H1 (cell line): ENCODE measurements around the gene SLC5A2. TPM values are rescaled to one million over a fixed set of nuclear protein-coding genes. Genes with fewer than 3 reads are reported as not detected.

Experiments
- ASH2L ChIP-seq: fragments of 200-600, 300-600 bp; sonication (generic); IDR thresholded peaks from one replicate; pipeline ENCODE4 v1.7.1; 2017; ENCODE audit warnings: low read length
- BACH1 ChIP-seq: IDR thresholded peaks from 2 replicates; pipeline ENCODE4 v1.6.1; 2012; ENCODE audit warnings: low read length, improper control_type of control experiment
- BCL11A ChIP-seq, 2 experiments: IDR thresholded peaks; one replicate each; pipeline ENCODE4 v1.6.1; 2011; ENCODE audit warnings: low read depth in 2 of 2, low read length in 2 of 2, mild to moderate bottlenecking in 2 of 2
- CHD7 ChIP-seq: fragments of 300-600 bp; sonication (generic); IDR thresholded peaks from 2 replicates; pipeline ENCODE4 v1.7.1; 2012; ENCODE audit warnings: low read length, moderate library complexity, mild to moderate bottlenecking, inconsistent platforms; ENCODE audit not compliant: insufficient replicate concordance
- GTF2F1 ChIP-seq: IDR thresholded peaks from 2 replicates; pipeline ENCODE4 v1.6.1; 2012; ENCODE audit warnings: low read depth, low read length, improper control_type of control experiment, borderline replicate concordance
- HDAC6 ChIP-seq: IDR thresholded peaks from one replicate; pipeline ENCODE4 v1.7.1; 2012; ENCODE audit warnings: low read depth, mild to moderate bottlenecking, inconsistent platforms, low read length, moderate library complexity
- NRF1 ChIP-seq: IDR thresholded peaks from 2 replicates; pipeline ENCODE4 v1.6.1; 2011; ENCODE audit warnings: mild to moderate bottlenecking, low read depth, low read length, improper control_type of control experiment
- POLR2AphosphoS5 ChIP-seq: IDR thresholded peaks from 2 replicates; pipeline ENCODE4 v1.6.1; 2011; ENCODE audit warnings: low read depth, low read length
- RAD21 ChIP-seq, 2 experiments: IDR thresholded peaks in 1 of 2; conservative IDR thresholded peaks in 1 of 2; 2 replicates each; pipeline ENCODE4 v1.6.1; 2011; ENCODE audit warnings: low read depth in 2 of 2, low read length in 2 of 2, improper control_type of control experiment in 1 of 2, inconsistent platforms in 1 of 2, mild to moderate bottlenecking in 1 of 2, moderate library complexity in 1 of 2
- SP1 ChIP-seq: IDR thresholded peaks from 2 replicates; pipeline ENCODE4 v1.6.1; 2011; ENCODE audit warnings: low read depth, low read length
- TAF7 ChIP-seq: optimal IDR thresholded peaks from 2 replicates; pipeline ENCODE3; 2011; ENCODE audit warnings: low read depth, mild to moderate bottlenecking, inconsistent platforms, low read length, moderate library complexity, borderline replicate concordance
- TBP ChIP-seq: IDR thresholded peaks from 2 replicates; pipeline ENCODE4 v1.6.1; 2011; ENCODE audit warnings: low read depth, low read length, improper control_type of control experiment
- YY1 ChIP-seq: IDR thresholded peaks from 2 replicates; pipeline ENCODE4 v1.6.1; 2011; ENCODE audit warnings: low read depth, mild to moderate bottlenecking, low read length
- polyA plus RNA-seq, 7 experiments: library from polyadenylated mRNA; depleted of rRNA in 3 of 7; stranded (reverse) in 5 of 7; unstranded in 2 of 7; fragments of >200 nt in 5 of 7; fragments of 200-250 nt in 2 of 7; gene quantifications; 1 replicate in 5 of 7; 2 replicates in 1 of 7; 4 replicates in 1 of 7; pipeline versions ENCODE4 v1.2.1 to v1.2.3, GENCODE V29; 2011 to 2013; ENCODE audit warnings: missing spikeins in 2 of 7, mixed read lengths in 2 of 7
- total RNA-seq: library from RNA; stranded (reverse); fragmentation: NEBNext Ultra II Directional; extraction: Animal tissue kit (Norgen Biotek cat#: 25700); gene quantifications from 2 replicates; pipeline ENCODE4 v1.2.1, GENCODE V29; 2021

Gene SLC5A2
- total and polyA plus RNA-seq, 2 of the 8 experiments (the other 6 are each of a cell fraction or from before 2014, with no cell fraction given) = 0.56 to 4.4 TPM

GRCh38 chr16:31460582-31461002 is 22.3 kb upstream of the SLC5A2 start (continued):
- TF ChIP-seq CHD7 = peak; percentile 22
- no peak for TF ChIP-seq NRF1
- no peak for TF ChIP-seq YY1
- no peak for TF ChIP-seq HDAC6
- TF ChIP-seq SP1 = no peak
- no peak for TF ChIP-seq BCL11A (IDR thresholded peaks at IDR 0.05; ENCODE audit: low read depth in 2 of 2, low read length in 2 of 2)
- peak; percentile 11 to 31; a peak in 2 of 4 replicates for TF ChIP-seq RAD21 (IDR thresholded peaks at IDR 0.05 in 1 of 2, conservative IDR thresholded peaks at IDR 0.05 in 1 of 2; ENCODE audit: low read depth in 2 of 2, low read length in 2 of 2)
- TF ChIP-seq ASH2L = no peak
- no peak for TF ChIP-seq BACH1
- TF ChIP-seq POLR2AphosphoS5 = no peak
- TF ChIP-seq TAF7 = no peak
- no peak for TF ChIP-seq GTF2F1
- TF ChIP-seq TBP = no peak
